Left ventricle myocardium inferior (tissue), 1 donor: ENCODE results near the gene RNF169. TPM values are rescaled to one million over a fixed set of nuclear protein-coding genes. Genes with fewer than 3 reads are reported as not detected.
"Not testable (repeated sequence)": the region's sequence is repeated elsewhere in the genome, so short reads cannot be mapped to it uniquely, and the experiment has no call there.

Source experiments
- DNase-seq: peaks from one replicate; pipeline ENCODE4 v3.0.0-alpha.2; 2020
- H3K27ac ChIP-seq: fragments of 200-600 bp; replicated peaks from 2 replicates; pipeline ENCODE4 v1.8.0; 2021
- H3K27me3 ChIP-seq: fragments of 200-600 bp; 2 replicates; pipeline ENCODE4 v1.8.0; 2021; ENCODE audit warnings: low read depth
- H3K36me3 ChIP-seq: fragments of 200-600 bp; 2 replicates; pipeline ENCODE4 v1.8.0; 2021
- H3K4me1 ChIP-seq: fragments of 200-600 bp; 2 replicates; pipeline ENCODE4 v1.8.0; 2021
- H3K4me3 ChIP-seq: fragments of 200-600 bp; 2 replicates; pipeline ENCODE4 v1.8.0; 2021; ENCODE audit warnings: mild to moderate bottlenecking, moderate library complexity
- H3K9me3 ChIP-seq: fragments of 200-600 bp; replicated peaks from 2 replicates; pipeline ENCODE4 v1.8.0; 2021
- CTCF ChIP-seq: fragments of 200-600 bp; IDR thresholded peaks from 2 replicates; pipeline ENCODE4 v1.8.0; 2021; ENCODE audit warnings: antibody characterized with exemption, mild to moderate bottlenecking, borderline replicate concordance
- intact Hi-C: fragments of 100-400 bp; cut with micrococcal nuclease; formaldehyde crosslinking; loops from one replicate; pipeline ENCODE4 v1.11.0; 2022
- total RNA-seq: library from RNA; stranded (reverse); fragmentation: NEBNext Ultra II Directional; extraction: Animal tissue kit (Norgen Biotek cat#: 25700); gene quantifications from one replicate; pipeline ENCODE4 v1.2.1, GENCODE V29; 2021
- donor health status: DM: no; HTN: yes; CAD: no; lungs with severe emphysema.

The RNF169 gene
- total RNA-seq, 1 donor from 2014 or later, result 9.6 TPM

- Histone ChIP-seq H3K9me3 (no peaks in the 10 kb centered on the region), H3K4me3 (no peak overlapping the region), H3K36me3 (no peaks in the 10 kb centered on the region), H3K27me3 (no peaks in the 10 kb centered on the region), H3K4me1 (peaks cover 45% of the 10 kb centered on the region), H3K27ac (no peak overlapping the region)
- intact Hi-C loops, result no loop called here
- TF ChIP-seq CTCF, result no peak
- DNase-seq, result no peak
Measured at GRCh38 chr11:74755395-74755995, 6.8 kb downstream of the RNF169 start.

- DNase-seq, result no peak
- Histone ChIP-seq H3K9me3 (no peaks in the 10 kb centered on the region), H3K36me3 (no peaks in the 10 kb centered on the region), H3K4me1 (peaks cover 36% of the 10 kb centered on the region), H3K4me3 (no peak overlapping the region), H3K27ac (no peak overlapping the region), H3K27me3 (no peaks in the 10 kb centered on the region)
- intact Hi-C loops, result no loop called here
- no peak for TF ChIP-seq CTCF
Measured at GRCh38 chr11:74756571-74756970, 7.9 kb downstream of the RNF169 start.

- intact Hi-C loops, result no loop called here
- Histone ChIP-seq H3K27me3 (no peaks in the 10 kb centered on the region), H3K27ac (no peak overlapping the region), H3K4me1 (no peaks in the 10 kb centered on the region), H3K9me3 (no peaks in the 10 kb centered on the region), H3K36me3 (no peaks in the 10 kb centered on the region), H3K4me3 (no peak overlapping the region)
- no peak for TF ChIP-seq CTCF
- DNase-seq, result no peak
Measured at GRCh38 chr11:74766905-74767304, 18.3 kb downstream of the RNF169 start.

- DNase-seq, H3K27me3 ChIP-seq, H3K36me3 ChIP-seq, H3K4me1 ChIP-seq, H3K9me3 ChIP-seq, intact Hi-C loops, H3K27ac ChIP-seq, H3K4me3 ChIP-seq: not testable (repeated sequence)
Measured at GRCh38 chr11:74768172-74768651, 19.6 kb downstream of the RNF169 start.

GRCh38 chr11:74769055-74769707 lies 20.5 kb downstream of the RNF169 start:
- H3K27me3 ChIP-seq, result no peaks in the 10 kb centered on the region
- peaks cover 6% of the 10 kb centered on the region for H3K4me1 ChIP-seq
- no peak overlapping the region for H3K4me3 ChIP-seq
- TF ChIP-seq CTCF, result no peak
- intact Hi-C loops, result no loop called here
- H3K36me3 ChIP-seq, result no peaks in the 10 kb centered on the region
- H3K27ac ChIP-seq, result no peak overlapping the region
- H3K9me3 ChIP-seq, result no peaks in the 10 kb centered on the region
- no peak for DNase-seq

GRCh38 chr11:74770456-74770855 lies 21.8 kb downstream of the RNF169 start:
- peaks cover 11% of the 10 kb centered on the region for H3K4me1 ChIP-seq
- TF ChIP-seq CTCF, result no peak
- intact Hi-C loops, result no loop called here
- H3K27ac ChIP-seq, result no peak overlapping the region
- H3K36me3 ChIP-seq, result no peaks in the 10 kb centered on the region
- no peaks in the 10 kb centered on the region for H3K27me3 ChIP-seq
- H3K4me3 ChIP-seq, result no peak overlapping the region
- DNase-seq, result no peak
- H3K9me3 ChIP-seq, result no peaks in the 10 kb centered on the region
